ENCODE results near the gene GNAI2. TPM values are rescaled to one million over a fixed set of nuclear protein-coding genes. Genes with fewer than 3 reads are reported as not detected.

Gene GNAI2
- polyA plus RNA-seq, 1 of the 3 experiments (the other 2 are of a cell fraction) = 649 TPM

GRCh38 chr3:50214824-50215223 lies 21.2 kb upstream of the GNAI2 start:
- Histone ChIP-seq H3K27me3 (ENCODE audit: insufficient read depth) (no peaks in the 10 kb centered on the region), H3K9me3 (no peaks in the 10 kb centered on the region), H3K36me3 (replicated peaks in 1 of 2; ENCODE audit: control insufficient read depth in 1 of 2, insufficient read depth in 2 of 2, low read length in 1 of 2) (no peaks in the 10 kb centered on the region), H4K20me1 (ENCODE audit: insufficient read depth) (no peaks in the 10 kb centered on the region), H2AFZ (ENCODE audit: low read depth) (no peak overlapping the region), H3K79me2 (ENCODE audit: insufficient read depth) (no peaks in the 10 kb centered on the region), H3K4me1 (ENCODE audit: control insufficient read depth in 1 of 2, insufficient read depth in 2 of 2, low read depth in 1 of 2, low read length in 1 of 2) (peaks cover 0 to 4% of the 10 kb centered on the region in 2 experiments; a peak in 1 of 4 replicates), H3K9me2 (no peaks in the 10 kb centered on the region), H3K27ac (ENCODE audit: low read depth in 2 of 2, low read length in 1 of 2) (no peak overlapping the region), H3K4me3 (ENCODE audit: low read depth in 2 of 2, low read length in 1 of 2) (no peak overlapping the region), H3K9ac (no peak overlapping the region), H3K4me2 (no peak overlapping the region), H3F3A (replicated peaks; ENCODE audit: insufficient read depth) (no peaks in the 10 kb centered on the region)
- ChIA-PET CTCF (interaction anchor here (0.6 to 61.6 kb wide), 7 partner anchors 12 to 93 kb away, joined by 3 to 1375 read pairs (median 8); partner anchors contain the start of gene GNAT1), POLR2A (no interaction called here)
- DNase-seq = no peak
- TF ChIP-seq POLR2AphosphoS5 (IDR thresholded peaks at IDR 0.05; ENCODE audit: low read depth, low read length) (no peak), FOXJ3 (CRISPR knock-in tag; IDR thresholded peaks at IDR 0.05) (no peak), FOSL2 (IDR thresholded peaks at IDR 0.05; ENCODE audit: borderline replicate concordance, low read depth) (no peak), EZH2phosphoT487 (IDR thresholded peaks at IDR 0.05; ENCODE audit: borderline replicate concordance, low read depth) (no peak)
- 68% methylated on average over 7 of the region's 10 CpGs for WGBS (ENCODE audit: low lambda C conversion rate)

DNA sequence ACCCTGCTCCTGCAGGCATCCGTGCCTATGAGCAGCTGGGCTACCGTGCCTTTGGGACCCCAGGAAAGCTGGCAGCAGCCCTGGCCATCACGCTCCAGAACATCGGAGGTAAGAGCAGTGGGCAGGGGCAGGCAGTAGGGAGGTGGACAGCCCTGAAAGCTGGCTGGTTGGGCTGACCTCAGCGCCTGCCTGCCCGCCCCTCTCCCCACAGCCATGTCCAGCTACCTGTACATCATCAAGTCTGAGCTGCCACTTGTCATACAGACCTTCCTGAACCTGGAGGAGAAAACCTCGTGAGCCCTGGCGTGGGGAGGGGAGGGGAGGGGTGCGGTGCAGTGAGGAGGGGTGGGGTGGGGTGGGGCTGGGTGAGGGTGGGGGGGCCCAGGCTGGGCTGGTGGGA lies 20.5 kb upstream of the GNAI2 start:
- Histone ChIP-seq H3K9me3 (no peaks in the 10 kb centered on the region), H3K4me2 (no peak overlapping the region), H3K79me2 (ENCODE audit: insufficient read depth) (no peaks in the 10 kb centered on the region), H3K9ac (no peak overlapping the region), H3K9me2 (no peaks in the 10 kb centered on the region), H3K27ac (ENCODE audit: low read depth in 2 of 2, low read length in 1 of 2) (no peak overlapping the region), H3F3A (replicated peaks; ENCODE audit: insufficient read depth) (no peaks in the 10 kb centered on the region), H3K36me3 (replicated peaks in 1 of 2; ENCODE audit: control insufficient read depth in 1 of 2, insufficient read depth in 2 of 2, low read length in 1 of 2) (no peaks in the 10 kb centered on the region), H4K20me1 (ENCODE audit: insufficient read depth) (no peaks in the 10 kb centered on the region), H3K4me3 (ENCODE audit: low read depth in 2 of 2, low read length in 1 of 2) (no peak overlapping the region), H3K4me1 (ENCODE audit: control insufficient read depth in 1 of 2, insufficient read depth in 2 of 2, low read depth in 1 of 2, low read length in 1 of 2) (peaks cover 0 to 4% of the 10 kb centered on the region in 2 experiments; a peak in 1 of 4 replicates), H2AFZ (ENCODE audit: low read depth) (no peak overlapping the region), H3K27me3 (ENCODE audit: insufficient read depth) (no peaks in the 10 kb centered on the region)
- ChIA-PET CTCF (interaction anchor here (0.6 to 61.6 kb wide), 10 partner anchors 9 to 93 kb away, joined by 3 to 1375 read pairs (median 4); partner anchors contain the start of gene GNAT1), POLR2A (interaction anchor here (1.2 kb wide), 1 partner anchor 10 kb away, joined by 3 read pairs; the partner anchor contains the start of gene SLC38A3)
- no peak for DNase-seq
- 66% methylated on average over 7 of the region's 9 CpGs for WGBS (ENCODE audit: low lambda C conversion rate)
- TF ChIP-seq FOSL2 (IDR thresholded peaks at IDR 0.05; ENCODE audit: borderline replicate concordance, low read depth) (no peak), USF1 (IDR thresholded peaks at IDR 0.05; ENCODE audit: borderline replicate concordance, low read depth) (no peak), RAD21 (IDR thresholded peaks at IDR 0.05; ENCODE audit: low read length) (no peak), SMC3 (IDR thresholded peaks at IDR 0.05; ENCODE audit: low read depth, low read length) (no peak), SIN3A (IDR thresholded peaks at IDR 0.05; ENCODE audit: borderline replicate concordance, low read depth, low read length) (no peak), YY1 (IDR thresholded peaks at IDR 0.05; ENCODE audit: low read depth) (no peak), TEAD4 (IDR thresholded peaks at IDR 0.05; ENCODE audit: borderline replicate concordance, insufficient read depth) (no peak), TAF1 (IDR thresholded peaks at IDR 0.05; ENCODE audit: borderline replicate concordance, low read depth, low read length) (no peak), RFX5 (IDR thresholded peaks at IDR 0.05; ENCODE audit: low read length) (no peak), MXI1 (IDR thresholded peaks at IDR 0.05; ENCODE audit: low read depth, low read length) (no peak), GATA2 (CRISPR knock-in tag; IDR thresholded peaks at IDR 0.05) (no peak), MAX (IDR thresholded peaks at IDR 0.05; ENCODE audit: low read depth) (no peak), CHD2 (IDR thresholded peaks at IDR 0.05; ENCODE audit: low read length, partially characterized antibody) (no peak), FOXJ3 (CRISPR knock-in tag; IDR thresholded peaks at IDR 0.05) (no peak), EP300 (IDR thresholded peaks at IDR 0.05; ENCODE audit: borderline replicate concordance in 1 of 2, low read depth in 1 of 2, low read length in 1 of 2) (no peak), CTCF (IDR thresholded peaks at IDR 0.05) (no peak)
- TF ChIP-seq, protein P1, sequence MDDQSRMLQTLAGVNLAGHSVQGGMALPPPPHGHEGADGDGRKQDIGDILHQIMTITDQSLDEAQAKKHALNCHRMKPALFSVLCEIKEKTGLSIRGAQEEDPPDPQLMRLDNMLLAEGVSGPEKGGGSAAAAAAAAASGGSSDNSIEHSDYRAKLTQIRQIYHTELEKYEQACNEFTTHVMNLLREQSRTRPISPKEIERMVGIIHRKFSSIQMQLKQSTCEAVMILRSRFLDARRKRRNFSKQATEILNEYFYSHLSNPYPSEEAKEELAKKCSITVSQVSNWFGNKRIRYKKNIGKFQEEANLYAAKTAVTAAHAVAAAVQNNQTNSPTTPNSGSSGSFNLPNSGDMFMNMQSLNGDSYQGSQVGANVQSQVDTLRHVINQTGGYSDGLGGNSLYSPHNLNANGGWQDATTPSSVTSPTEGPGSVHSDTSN (IDR thresholded peaks at IDR 0.05) = no peak
- TF ChIP-seq, protein P2, sequence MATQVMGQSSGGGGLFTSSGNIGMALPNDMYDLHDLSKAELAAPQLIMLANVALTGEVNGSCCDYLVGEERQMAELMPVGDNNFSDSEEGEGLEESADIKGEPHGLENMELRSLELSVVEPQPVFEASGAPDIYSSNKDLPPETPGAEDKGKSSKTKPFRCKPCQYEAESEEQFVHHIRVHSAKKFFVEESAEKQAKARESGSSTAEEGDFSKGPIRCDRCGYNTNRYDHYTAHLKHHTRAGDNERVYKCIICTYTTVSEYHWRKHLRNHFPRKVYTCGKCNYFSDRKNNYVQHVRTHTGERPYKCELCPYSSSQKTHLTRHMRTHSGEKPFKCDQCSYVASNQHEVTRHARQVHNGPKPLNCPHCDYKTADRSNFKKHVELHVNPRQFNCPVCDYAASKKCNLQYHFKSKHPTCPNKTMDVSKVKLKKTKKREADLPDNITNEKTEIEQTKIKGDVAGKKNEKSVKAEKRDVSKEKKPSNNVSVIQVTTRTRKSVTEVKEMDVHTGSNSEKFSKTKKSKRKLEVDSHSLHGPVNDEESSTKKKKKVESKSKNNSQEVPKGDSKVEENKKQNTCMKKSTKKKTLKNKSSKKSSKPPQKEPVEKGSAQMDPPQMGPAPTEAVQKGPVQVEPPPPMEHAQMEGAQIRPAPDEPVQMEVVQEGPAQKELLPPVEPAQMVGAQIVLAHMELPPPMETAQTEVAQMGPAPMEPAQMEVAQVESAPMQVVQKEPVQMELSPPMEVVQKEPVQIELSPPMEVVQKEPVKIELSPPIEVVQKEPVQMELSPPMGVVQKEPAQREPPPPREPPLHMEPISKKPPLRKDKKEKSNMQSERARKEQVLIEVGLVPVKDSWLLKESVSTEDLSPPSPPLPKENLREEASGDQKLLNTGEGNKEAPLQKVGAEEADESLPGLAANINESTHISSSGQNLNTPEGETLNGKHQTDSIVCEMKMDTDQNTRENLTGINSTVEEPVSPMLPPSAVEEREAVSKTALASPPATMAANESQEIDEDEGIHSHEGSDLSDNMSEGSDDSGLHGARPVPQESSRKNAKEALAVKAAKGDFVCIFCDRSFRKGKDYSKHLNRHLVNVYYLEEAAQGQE (IDR thresholded peaks at IDR 0.05; ENCODE audit: low read depth, low read length) = no peak
